HepG2 (cell line): ENCODE data around the gene PANK3. TPM values are rescaled to one million over a fixed set of nuclear protein-coding genes. Genes with fewer than 3 reads are reported as not detected.

Source experiments
- EP300 ChIP-seq, 3 experiments: sonication (generic) in 1 of 3; formaldehyde crosslinking in 1 of 3; IDR thresholded peaks; 2 replicates each; pipeline versions ENCODE4 v1.5.1 to v1.6.1; 2011 to 2020; ENCODE audit warnings: low read depth in 2 of 3, low read length in 2 of 3, borderline replicate concordance in 1 of 3, improper control_type of control experiment in 1 of 3, mild to moderate bottlenecking in 1 of 3, missing genetic modification reagents in 1 of 3, moderate library complexity in 1 of 3
- ETV6 ChIP-seq: sonication (generic); formaldehyde crosslinking; conservative IDR thresholded peaks from 2 replicates; pipeline ENCODE4 v1.4.0; 2020; ENCODE audit warnings: missing genetic modification reagents
- HMGXB3 ChIP-seq: sonication (generic); formaldehyde crosslinking; IDR thresholded peaks from 2 replicates; pipeline ENCODE4 v1.4.0; 2020; ENCODE audit warnings: missing genetic modification reagents, borderline replicate concordance
- HOXA5 ChIP-seq: sonication (generic); formaldehyde crosslinking; IDR thresholded peaks from 2 replicates; pipeline ENCODE4 v1.4.0; 2020; ENCODE audit warnings: missing genetic modification reagents
- HOXD1 ChIP-seq: sonication (generic); formaldehyde crosslinking; IDR thresholded peaks from 2 replicates; pipeline ENCODE4 v1.5.0; 2020; ENCODE audit warnings: missing genetic modification reagents
- KMT2B ChIP-seq: IDR thresholded peaks from 2 replicates; pipeline ENCODE4 v1.6.1; 2016; ENCODE audit warnings: missing genetic modification reagents, missing compliant biosample characterization
- MED1 ChIP-seq: sonication (generic); formaldehyde crosslinking; IDR thresholded peaks from 2 replicates; pipeline ENCODE4 v1.4.0; 2020; ENCODE audit warnings: missing genetic modification reagents
- RARG ChIP-seq: sonication (generic); formaldehyde crosslinking; IDR thresholded peaks from 2 replicates; pipeline ENCODE4 v1.4.0; 2020; ENCODE audit warnings: low read depth, mild to moderate bottlenecking, missing genetic modification reagents
- RFX1 ChIP-seq: fragments of 450-650 bp; IDR thresholded peaks from 2 replicates; pipeline ENCODE4 v1.6.1; 2017
- SMAD3 ChIP-seq: sonication (generic); formaldehyde crosslinking; IDR thresholded peaks from 2 replicates; pipeline ENCODE4 v1.4.0; 2020; ENCODE audit warnings: missing genetic modification reagents
- ZBTB25 ChIP-seq: IDR thresholded peaks from 2 replicates; pipeline ENCODE4 v1.6.1; 2018; ENCODE audit warnings: missing genetic modification reagents
- ZBTB7B ChIP-seq: sonication (generic); formaldehyde crosslinking; IDR thresholded peaks from 2 replicates; pipeline ENCODE4 v1.4.0; 2020; ENCODE audit warnings: missing genetic modification reagents
- ZFP1 ChIP-seq: IDR thresholded peaks from 2 replicates; pipeline ENCODE4 v1.6.1; 2016
- ZMYM3 ChIP-seq: sonication (generic); formaldehyde crosslinking; IDR thresholded peaks from 2 replicates; pipeline ENCODE4 v1.5.1; 2020; ENCODE audit warnings: mild to moderate bottlenecking, missing genetic modification reagents
- ZNF124 ChIP-seq: sonication (generic); formaldehyde crosslinking; IDR thresholded peaks from 2 replicates; pipeline ENCODE4 v1.4.0; 2020; ENCODE audit warnings: missing genetic modification reagents
- ZNF18 ChIP-seq: sonication (generic); formaldehyde crosslinking; IDR thresholded peaks from 2 replicates; pipeline ENCODE4 v1.8.0; 2022; ENCODE audit warnings: mild to moderate bottlenecking, missing genetic modification reagents; ENCODE audit not compliant: insufficient replicate concordance
- ZNF512B ChIP-seq: sonication (generic); formaldehyde crosslinking; IDR thresholded peaks from 2 replicates; pipeline ENCODE4 v1.5.1; 2020; ENCODE audit warnings: missing genetic modification reagents, mild to moderate bottlenecking, borderline replicate concordance
- ZSCAN20 ChIP-seq: sonication (generic); formaldehyde crosslinking; IDR thresholded peaks from 2 replicates; pipeline ENCODE4 v1.4.0; 2020; ENCODE audit warnings: missing genetic modification reagents, mild to moderate bottlenecking, borderline replicate concordance
- polyA plus RNA-seq, 8 experiments: library from polyadenylated mRNA; depleted of rRNA in 3 of 8; stranded (reverse) in 7 of 8; unstranded in 1 of 8; fragments of >200 nt; fragmentation: Illumina TruSeq in 4 of 8; extraction: Trizol in 4 of 8; gene quantifications; 2 replicates each; pipeline versions ENCODE4 v1.2.1 to v1.2.3, GENCODE V29; 2011 to 2016; ENCODE audit warnings: low read depth in 4 of 8, missing spikeins in 1 of 8, mixed read lengths in 1 of 8; ENCODE audit not compliant: insufficient read depth in 1 of 8
- total RNA-seq, 5 experiments: library from RNA; depleted of rRNA; stranded (reverse); fragments of >200 nt; fragmentation: Illumina TruSeq; extraction: Trizol; gene quantifications; 2 replicates each; pipeline ENCODE4 v1.2.3, GENCODE V29; 2016; ENCODE audit warnings: low read depth in 1 of 5

The PANK3 gene
- total and polyA plus RNA-seq, 2 of the 13 experiments (the other 11 are each of a cell fraction or from before 2014, with no cell fraction given) = 26.9 to 69.5 TPM

GRCh38 chr5:168624850-168625364, 45.7 kb upstream of the PANK3 start (continued):
- no peak for TF ChIP-seq ETV6
- TF ChIP-seq HOXD1 (CRISPR knock-in tag) = 0 out of 2 replicates have a peak, but pooled peaks have one; percentile 74
- TF ChIP-seq RARG = 0 out of 2 replicates have a peak, but pooled peaks have one; percentile 61
- TF ChIP-seq HMGXB3 (CRISPR knock-in tag) = peak; percentile 51; the same call in 1 of the 2 replicates
- 0 out of 2 replicates have a peak, but pooled peaks have one; percentile 58 for TF ChIP-seq SMAD3 (CRISPR knock-in tag)
- TF ChIP-seq ZNF124 (CRISPR knock-in tag) = no peak
- peak; percentile 76 for TF ChIP-seq MED1 (CRISPR knock-in tag)
- TF ChIP-seq ZBTB25 (CRISPR knock-in tag) = peak; percentile 78
- 0 out of 2 replicates have a peak, but pooled peaks have one; percentile 50 for TF ChIP-seq ZNF512B (CRISPR knock-in tag)
- peak; percentile 77; the same call in 1 of the 2 replicates for TF ChIP-seq HOXA5 (CRISPR knock-in tag)
- peak; percentile 65; the same call in 1 of the 2 replicates for TF ChIP-seq ZSCAN20 (CRISPR knock-in tag)
- peak; percentile 79 for TF ChIP-seq ZFP1 (CRISPR knock-in tag)
- TF ChIP-seq ZMYM3 (CRISPR knock-in tag) = peak; percentile 77; the same call in 1 of the 2 replicates
- peak; percentile 72; the same call in 1 of the 2 replicates for TF ChIP-seq ZBTB7B (CRISPR knock-in tag)
- TF ChIP-seq KMT2B = peak; percentile 44; the same call in 1 of the 2 replicates
- peak; percentile 81 to 90 for TF ChIP-seq EP300 (IDR thresholded peaks at IDR 0.05; ENCODE audit: low read depth in 2 of 2, low read length in 2 of 2)
- TF ChIP-seq EP300 (CRISPR knock-in tag; IDR thresholded peaks at IDR 0.05; ENCODE audit: borderline replicate concordance) = no peak; the same call in 1 of the 2 replicates
- no peak for TF ChIP-seq RFX1
- TF ChIP-seq ZNF18 (CRISPR knock-in tag) = no peak
